Measurements from ENCODE around the gene VWA8. TPM values are rescaled to one million over a fixed set of nuclear protein-coding genes. Genes with fewer than 3 reads are reported as not detected.

Gene VWA8
- total and polyA plus RNA-seq, 2 of the 8 experiments (the other 6 are each of a cell fraction or from before 2014, with no cell fraction given): 5.9 to 19.6 TPM

DNA sequence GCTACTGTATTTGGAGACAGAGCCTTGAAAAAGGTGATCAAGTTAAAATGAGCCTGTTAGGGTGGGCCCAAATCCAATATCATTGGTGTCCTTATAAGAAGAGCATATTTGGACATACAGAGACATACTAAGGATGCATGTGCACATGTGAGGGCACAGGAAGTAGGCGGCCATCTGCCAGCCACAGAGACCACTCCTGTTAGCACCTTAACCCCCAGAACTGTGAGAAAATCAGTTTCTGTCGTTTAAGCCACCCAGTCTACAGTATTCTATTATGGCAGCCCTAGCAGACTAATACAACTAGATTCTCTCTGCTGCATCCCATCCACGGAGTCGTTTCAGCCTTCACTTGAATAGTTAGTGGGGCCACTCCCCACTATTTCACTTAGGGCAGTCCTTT lies 48.1 kb upstream of the VWA8 start:
- Histone ChIP-seq H3K9me3 (ENCODE audit: insufficient read depth in 2 of 2, low read depth in 1 of 2, low read length in 1 of 2) (no peaks in the 10 kb centered on the region), H3K27me3 (replicated peaks in 1 of 4; ENCODE audit: control insufficient read depth in 3 of 4, extremely low read depth in 1 of 4, insufficient read depth in 3 of 4, low read length in 3 of 4) (no peaks in the 10 kb centered on the region), H3K9ac (replicated peaks in 1 of 4; ENCODE audit: extremely low read depth in 1 of 4, low read depth in 3 of 4, low read length in 3 of 4) (no peak overlapping the region), H3K36me3 (ENCODE audit: control insufficient read depth in 2 of 4, insufficient read depth in 4 of 4, low read length in 3 of 4) (no peaks in the 10 kb centered on the region), H4K20me1 (replicated peaks in 1 of 2; ENCODE audit: control insufficient read depth in 1 of 2, insufficient read depth in 2 of 2, low read length in 2 of 2) (no peaks in the 10 kb centered on the region), H3K4me3 (ENCODE audit: extremely low read depth in 1 of 4, insufficient read depth in 2 of 4, low read depth in 3 of 4, low read length in 4 of 4) (no peak overlapping the region), H3K4ac (replicated peaks; ENCODE audit: insufficient read length, low read depth, low read length) (no peak overlapping the region), H2AK5ac (ENCODE audit: low read depth, low read length) (no peak overlapping the region), H3K23ac (ENCODE audit: insufficient read length) (no peak overlapping the region), H3K79me2 (ENCODE audit: control insufficient read depth in 1 of 2, insufficient read depth in 2 of 2, low read length in 2 of 2) (no peaks in the 10 kb centered on the region), H2BK5ac (ENCODE audit: low read depth, low read length) (no peak overlapping the region), H2BK120ac (replicated peaks; ENCODE audit: low read depth, low read length) (no peak overlapping the region), H4K5ac (ENCODE audit: insufficient read length, low read depth, low read length) (no peak overlapping the region), H4K91ac (replicated peaks; ENCODE audit: insufficient read length, low read length) (no peak overlapping the region), H3K4me1 (replicated peaks in 1 of 4; ENCODE audit: control insufficient read depth in 3 of 4, insufficient read depth in 4 of 4, low read length in 3 of 4) (peaks cover 3 to 5% (median 4%) of the 10 kb centered on the region in 4 experiments), H3K18ac (ENCODE audit: extremely low read depth, low read length) (no peak overlapping the region), H3K23me2 (ENCODE audit: low read depth, low read length) (no peaks in the 10 kb centered on the region; the same call in 1 of the 2 replicates), H3K56ac (replicated peaks; ENCODE audit: insufficient read length, low read depth, low read length) (no peak overlapping the region), H4K8ac (ENCODE audit: extremely low read depth, insufficient read depth, low read length) (no peak overlapping the region), H3K14ac (ENCODE audit: insufficient read length) (no peak overlapping the region), H2BK20ac (ENCODE audit: low read length) (no peak overlapping the region), H3K27ac (ENCODE audit: low read depth, low read length) (no peak overlapping the region), H3K79me1 (ENCODE audit: low read depth, low read length) (no peaks in the 10 kb centered on the region), H2BK12ac (ENCODE audit: low read depth, low read length) (no peak overlapping the region), H3K4me2 (ENCODE audit: insufficient read depth in 1 of 2, low read depth in 2 of 2, low read length in 2 of 2) (no peak overlapping the region), H2AFZ (ENCODE audit: low read length) (no peak overlapping the region), H2BK15ac (ENCODE audit: low read length) (no peak overlapping the region)
- POLR2A ChIA-PET (ENCODE audit: partially characterized antibody): no interaction called here
- FAIRE-seq (no peak), DNase-seq (ENCODE audit: low read depth in 1 of 2, low spot score in 2 of 2) (no peak)
- CTCF ChIA-PET (ENCODE audit: partially characterized antibody): interaction anchor here (0.6 kb wide), 1 partner anchor 593 kb away, joined by 3 read pairs; no protein-coding TSS in a partner anchor
- WGBS, 2 experiments (ENCODE audit: extremely low coverage in 1 of 2, insufficient coverage in 1 of 2, insufficient read length in 1 of 2, insufficient replicate concordance in 2 of 2, low coverage in 1 of 2, low lambda C conversion rate in 2 of 2, missing lambda C conversion rate in 1 of 2): 89% methylated on average over 4 of the region's 4 CpGs; no CpG with 5 or more reads in 1 of the 2 experiments
- TF ChIP-seq SP4 (IDR thresholded peaks at IDR 0.05; ENCODE audit: low read length): no peak
- TF ChIP-seq SIN3A (conservative IDR thresholded peaks at IDR 0.05 in 1 of 2, IDR thresholded peaks at IDR 0.05 in 1 of 2; ENCODE audit: low read depth in 1 of 2, low read length in 2 of 2): no peak
- TF ChIP-seq EZH2 (IDR thresholded peaks at IDR 0.05; ENCODE audit: low read depth, low read length, severe bottlenecking): no peak
- TF ChIP-seq NRF1 (IDR thresholded peaks at IDR 0.05; ENCODE audit: low read depth, low read length): no peak
- TF ChIP-seq, protein P1, sequence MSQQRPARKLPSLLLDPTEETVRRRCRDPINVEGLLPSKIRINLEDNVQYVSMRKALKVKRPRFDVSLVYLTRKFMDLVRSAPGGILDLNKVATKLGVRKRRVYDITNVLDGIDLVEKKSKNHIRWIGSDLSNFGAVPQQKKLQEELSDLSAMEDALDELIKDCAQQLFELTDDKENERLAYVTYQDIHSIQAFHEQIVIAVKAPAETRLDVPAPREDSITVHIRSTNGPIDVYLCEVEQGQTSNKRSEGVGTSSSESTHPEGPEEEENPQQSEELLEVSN (IDR thresholded peaks at IDR 0.05): no peak
- no peak for TF ChIP-seq SP1 (IDR thresholded peaks at IDR 0.05; ENCODE audit: low read depth, low read length)
- no peak for TF ChIP-seq TCF12 (IDR thresholded peaks at IDR 0.05; ENCODE audit: low read depth, low read length)
- TF ChIP-seq, protein P2, sequence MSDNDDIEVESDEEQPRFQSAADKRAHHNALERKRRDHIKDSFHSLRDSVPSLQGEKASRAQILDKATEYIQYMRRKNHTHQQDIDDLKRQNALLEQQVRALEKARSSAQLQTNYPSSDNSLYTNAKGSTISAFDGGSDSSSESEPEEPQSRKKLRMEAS (IDR thresholded peaks at IDR 0.05): no peak
- TF ChIP-seq, protein P3, sequence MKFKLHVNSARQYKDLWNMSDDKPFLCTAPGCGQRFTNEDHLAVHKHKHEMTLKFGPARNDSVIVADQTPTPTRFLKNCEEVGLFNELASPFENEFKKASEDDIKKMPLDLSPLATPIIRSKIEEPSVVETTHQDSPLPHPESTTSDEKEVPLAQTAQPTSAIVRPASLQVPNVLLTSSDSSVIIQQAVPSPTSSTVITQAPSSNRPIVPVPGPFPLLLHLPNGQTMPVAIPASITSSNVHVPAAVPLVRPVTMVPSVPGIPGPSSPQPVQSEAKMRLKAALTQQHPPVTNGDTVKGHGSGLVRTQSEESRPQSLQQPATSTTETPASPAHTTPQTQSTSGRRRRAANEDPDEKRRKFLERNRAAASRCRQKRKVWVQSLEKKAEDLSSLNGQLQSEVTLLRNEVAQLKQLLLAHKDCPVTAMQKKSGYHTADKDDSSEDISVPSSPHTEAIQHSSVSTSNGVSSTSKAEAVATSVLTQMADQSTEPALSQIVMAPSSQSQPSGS (IDR thresholded peaks at IDR 0.05; ENCODE audit: low read length): no peak
- TF ChIP-seq CBX5 (IDR thresholded peaks at IDR 0.05; ENCODE audit: low read depth, low read length): no peak
- TF ChIP-seq NANOG (IDR thresholded peaks at IDR 0.05; ENCODE audit: insufficient read depth, low read depth, low read length, poor library complexity, severe bottlenecking): no peak
- no peak for TF ChIP-seq ZNF274 (IDR thresholded peaks at IDR 0.05; ENCODE audit: borderline replicate concordance, extremely low read depth, low read length)
